Bronchial epithelial cell (primary cell): Measurements from ENCODE around the gene CD180. TPM values are rescaled to one million over a fixed set of nuclear protein-coding genes. Genes with fewer than 3 reads are reported as not detected.

Experiments used
- DNase-seq: peaks from one replicate; pipeline ENCODE4 v3.0.0-alpha.2; 2010; ENCODE audit warnings: low read depth
- FAIRE-seq: peaks from 2 replicates; lab custom pipeline; 2011; peaks lifted over from hg19 to GRCh38; lab: Jason Lieb, UNC
- H3K27me3 ChIP-seq: 2 replicates; pipeline ENCODE4 v1.5.1; 2011; ENCODE audit warnings: low read length; ENCODE audit not compliant: control insufficient read depth, insufficient read depth
- H3K36me3 ChIP-seq: 2 replicates; pipeline ENCODE4 v1.5.1; 2011; ENCODE audit warnings: low read length; ENCODE audit not compliant: control insufficient read depth, insufficient read depth
- H3K4me3 ChIP-seq: 2 replicates; pipeline ENCODE4 v1.5.1; 2011; ENCODE audit warnings: mild to moderate bottlenecking, low read depth, low read length, control low read depth
- CTCF ChIP-seq: IDR thresholded peaks from 2 replicates; pipeline ENCODE4 v1.5.1; 2011; ENCODE audit warnings: mild to moderate bottlenecking, moderate library complexity, low read length, control low read depth, inconsistent platforms; ENCODE audit not compliant: insufficient read depth, severe bottlenecking
- total RNA-seq: library from RNA; depleted of rRNA; stranded (reverse); fragments of >200 nt; gene quantifications from 2 replicates; pipeline ENCODE4 v1.2.1, GENCODE V29; 2014

Gene CD180
- total RNA-seq, 1 donor from 2014 or later = not detected

- no peak for TF ChIP-seq CTCF
- Histone ChIP-seq H3K4me3 (no peak overlapping the region), H3K27me3 (no peaks in the 10 kb centered on the region), H3K36me3 (peaks cover 18% of the 10 kb centered on the region)
- DNase-seq (no peak), FAIRE-seq (no peak)
These were observed 41.9 kb downstream of the CD180 start for GRCh38 chr5:67154556-67155206.

GRCh38 chr5:67153292-67153691 is 43.3 kb downstream of the CD180 start:
- Histone ChIP-seq H3K4me3 (no peak overlapping the region), H3K27me3 (no peaks in the 10 kb centered on the region), H3K36me3 (peaks cover 27% of the 10 kb centered on the region)
- no peak for DNase-seq
- TF ChIP-seq CTCF = no peak
- no peak for FAIRE-seq

GRCh38 chr5:67152400-67152799 is 44.2 kb downstream of the CD180 start:
- Histone ChIP-seq H3K27me3 (no peaks in the 10 kb centered on the region), H3K36me3 (peaks cover 28% of the 10 kb centered on the region), H3K4me3 (no peak overlapping the region)
- TF ChIP-seq CTCF = no peak
- FAIRE-seq (no peak), DNase-seq (no peak)

GRCh38 chr5:67149951-67150523 is 46.6 kb downstream of the CD180 start:
- FAIRE-seq (no peak), DNase-seq (no peak)
- no peak overlapping the region for H3K4me3 ChIP-seq
- TF ChIP-seq CTCF = no peak
- no peaks in the 10 kb centered on the region for H3K27me3 ChIP-seq
- H3K36me3 ChIP-seq = peaks cover 34% of the 10 kb centered on the region

GRCh38 chr5:67149057-67149950 is 47.3 kb downstream of the CD180 start:
- TF ChIP-seq CTCF = no peak
- H3K4me3 ChIP-seq = no peak overlapping the region
- H3K36me3 ChIP-seq = peaks cover 35% of the 10 kb centered on the region
- no peak for FAIRE-seq
- no peak for DNase-seq
- H3K27me3 ChIP-seq = no peaks in the 10 kb centered on the region
